HUDEP-2 (cell line): ENCODE data around the gene RIPK1.
A peak's percentile ranks its signal among the peaks of the same experiment; 100 is the strongest.
"Not testable (repeated sequence)": the region's sequence is repeated elsewhere in the genome, so short reads cannot be mapped to it uniquely, and the experiment has no call there.

Experiments used
- DNase-seq, 76 experiments: peaks; one replicate each; lab custom pipeline; 2025; ENCODE audit not compliant: unreplicated experiment in 76 of 76; lab: John Stamatoyannopoulos, UW

Gene RIPK1

DNA sequence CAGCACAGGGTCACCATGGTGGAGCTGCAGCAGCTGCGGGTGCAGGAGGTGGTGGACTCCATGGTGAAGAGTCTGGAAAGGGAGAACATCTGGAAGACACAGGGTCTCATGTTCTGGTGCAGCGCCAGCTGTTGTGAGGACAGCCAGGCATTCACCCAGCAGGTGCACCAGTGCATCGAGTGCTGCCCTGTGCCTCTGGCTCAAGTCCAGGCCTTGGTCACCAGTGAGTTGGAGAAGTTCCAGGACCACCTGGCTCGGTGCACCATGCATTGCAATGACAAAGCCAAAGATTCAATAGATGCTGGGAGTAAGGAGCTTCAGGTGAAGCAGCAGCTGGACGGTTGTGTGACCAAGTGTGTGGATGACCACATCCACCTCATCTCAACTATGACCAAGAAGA, 22.9 kb upstream of the RIPK1 start:
- no peak for DNase-seq

DNA sequence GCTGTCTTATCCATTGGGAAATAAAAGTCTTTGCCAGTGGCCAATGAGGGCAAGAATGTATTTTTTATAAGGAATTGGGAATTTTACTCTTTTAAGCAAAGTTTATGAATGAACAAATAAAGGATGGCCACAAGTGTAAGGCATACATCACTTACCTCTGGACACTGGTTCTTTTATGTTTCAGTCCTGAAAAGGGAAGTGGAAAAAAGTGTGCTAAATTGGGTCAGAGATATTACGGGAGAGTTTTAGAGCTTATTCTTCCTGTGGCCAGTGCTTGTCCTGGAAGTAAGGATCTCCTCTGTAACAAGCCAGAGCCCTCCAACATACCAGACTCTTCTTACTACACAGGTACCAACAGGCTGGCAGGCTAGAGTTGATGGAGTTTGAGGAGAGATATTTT, 22.5 kb upstream of the RIPK1 start:
- no peak for DNase-seq

DNA sequence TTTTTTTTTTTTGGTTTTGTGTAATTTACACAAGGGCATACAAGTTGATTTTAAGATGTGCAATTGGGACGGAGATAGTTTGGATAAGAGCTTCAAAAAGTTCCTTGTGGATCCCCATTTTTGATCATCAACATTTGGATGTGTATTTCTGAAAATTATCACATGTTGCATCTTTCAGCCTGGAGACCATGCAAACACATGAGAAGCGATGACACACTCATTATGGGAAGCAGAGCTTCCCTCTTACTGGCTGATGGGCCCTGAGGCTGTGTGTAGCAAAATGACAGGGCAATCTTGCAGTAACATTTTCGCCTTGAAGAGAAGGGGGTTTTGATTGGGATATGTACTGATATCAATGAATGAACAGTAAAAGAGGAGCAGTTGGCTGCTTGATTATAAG, 22.0 kb upstream of the RIPK1 start:
- no peak for DNase-seq

- not testable (repeated sequence) for DNase-seq
Observed at GRCh38 chr6:3048009-3048408, 20.3 kb upstream of the RIPK1 start.

DNA sequence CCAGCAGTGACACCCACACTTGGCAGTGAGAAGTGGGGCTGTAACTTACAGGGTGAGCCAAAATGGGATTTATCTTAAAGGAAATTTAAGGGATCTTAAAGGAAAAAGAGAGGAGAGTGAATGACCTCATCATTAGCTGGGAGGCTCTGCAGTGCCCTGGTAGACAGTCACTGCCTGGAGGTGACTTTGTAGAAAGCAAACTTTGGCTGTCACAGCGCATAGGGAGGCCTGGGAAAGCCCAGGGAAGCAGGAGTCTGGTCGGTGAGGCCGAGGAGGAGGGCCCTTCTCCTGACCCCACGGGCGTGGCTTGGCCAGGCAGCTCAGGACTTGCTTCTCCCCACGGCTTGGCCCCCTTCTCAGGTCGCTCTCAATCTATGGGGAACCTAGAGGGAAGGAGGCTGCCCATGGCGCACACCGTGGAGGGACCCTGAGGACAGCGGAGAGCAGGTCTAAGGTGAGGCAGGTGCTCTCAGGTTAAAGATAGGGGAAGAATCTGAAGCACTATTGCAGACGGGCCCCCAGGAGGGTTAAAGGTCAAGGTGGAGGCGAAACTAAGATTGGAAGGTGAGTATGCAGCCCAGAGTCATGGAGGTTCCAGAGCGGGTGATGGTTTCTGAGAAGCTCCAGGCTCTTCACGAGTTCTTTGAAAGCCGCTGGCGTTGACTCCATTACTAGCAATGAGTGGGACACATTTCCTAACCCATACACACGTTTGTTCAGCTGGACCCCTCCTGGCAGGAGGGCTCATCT, 15.6 kb upstream of the RIPK1 start:
- DNase-seq = no peak

DNA sequence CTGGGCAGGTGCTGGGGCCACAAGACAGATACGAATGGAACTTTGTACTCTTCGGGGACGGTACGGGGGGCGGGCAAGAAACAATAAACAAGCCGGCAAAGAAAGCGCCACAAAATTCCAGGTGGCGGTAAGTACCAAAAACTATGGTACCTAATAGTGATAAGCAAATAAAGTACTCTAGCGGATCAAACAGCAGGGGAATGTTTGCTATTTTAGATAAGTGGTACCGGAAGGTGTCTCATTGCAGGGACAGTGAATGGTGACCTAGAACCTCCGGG, 15.1 kb upstream of the RIPK1 start:
- no peak for DNase-seq

DNA sequence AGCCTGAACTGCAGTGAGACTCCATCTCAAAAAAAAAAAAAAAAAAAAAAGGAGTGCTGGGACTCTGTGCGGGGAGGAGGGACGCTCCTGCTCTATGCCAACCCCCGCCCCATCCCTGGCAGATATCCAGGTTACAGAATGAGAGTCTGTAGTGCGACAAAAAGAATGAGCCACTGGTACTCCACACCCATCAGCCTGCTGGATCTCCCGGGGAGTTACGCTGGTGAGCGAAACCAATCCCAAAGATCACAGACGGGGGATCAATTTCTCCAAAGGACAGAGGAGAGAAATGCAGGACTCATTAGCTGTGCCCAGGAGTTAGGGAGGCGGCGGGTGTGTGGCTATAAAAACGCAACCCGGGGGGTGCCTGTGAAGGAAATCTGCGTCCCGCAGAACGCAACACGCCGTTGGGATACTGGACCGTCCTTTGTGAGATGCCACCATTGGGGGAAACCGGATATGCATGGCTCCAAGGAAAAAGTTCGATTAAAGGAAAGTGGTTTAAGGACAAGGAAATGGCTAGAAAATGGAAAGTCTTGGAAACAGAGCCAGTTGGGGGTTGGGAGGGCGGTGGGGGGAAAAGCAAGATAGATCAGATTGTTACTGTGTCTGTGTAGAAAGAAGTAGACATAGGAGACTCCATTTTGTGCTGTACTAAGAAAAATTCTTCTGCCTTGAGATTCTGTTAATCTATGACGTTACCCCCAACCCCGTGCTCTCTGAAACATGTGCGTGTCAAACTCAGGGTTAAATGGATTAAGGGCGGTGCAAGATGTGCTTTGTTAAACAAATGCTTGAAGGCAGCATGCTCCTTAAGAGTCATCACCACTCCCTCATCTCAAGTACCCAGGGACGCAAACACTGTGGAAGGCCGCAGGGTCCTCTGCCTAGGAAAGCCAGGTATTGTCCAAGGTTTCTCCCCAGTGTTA, 13.8 kb upstream of the RIPK1 start:
- DNase-seq = peak in 44 of 76 experiments; percentile 16 to 71 (median 42)

GRCh38 chr6:3055158-3055499, 13.2 kb upstream of the RIPK1 start:
- not testable (repeated sequence) for DNase-seq

GRCh38 chr6:3057063-3057770, 11.1 kb upstream of the RIPK1 start:
- DNase-seq = no peak

DNA sequence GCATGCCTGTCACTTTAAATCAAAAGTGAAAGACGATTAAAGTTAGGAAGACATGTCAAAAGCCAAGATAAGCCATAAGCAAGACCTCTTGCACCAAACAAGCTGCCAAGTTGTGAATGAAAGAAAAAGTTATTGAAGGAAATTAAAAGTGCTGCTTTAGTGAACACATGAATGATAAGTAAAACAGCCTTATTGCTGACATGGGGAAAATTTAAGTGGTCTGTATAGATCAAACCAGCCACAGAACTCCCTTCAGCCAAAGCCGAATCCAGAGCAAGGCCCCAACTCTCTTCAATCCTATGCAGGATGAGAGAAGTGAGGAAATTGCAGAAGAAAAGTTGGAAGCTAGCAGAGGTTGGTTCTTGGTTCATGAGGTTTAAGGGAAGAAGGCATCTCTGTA, 9.3 kb upstream of the RIPK1 start:
- no peak for DNase-seq

DNA sequence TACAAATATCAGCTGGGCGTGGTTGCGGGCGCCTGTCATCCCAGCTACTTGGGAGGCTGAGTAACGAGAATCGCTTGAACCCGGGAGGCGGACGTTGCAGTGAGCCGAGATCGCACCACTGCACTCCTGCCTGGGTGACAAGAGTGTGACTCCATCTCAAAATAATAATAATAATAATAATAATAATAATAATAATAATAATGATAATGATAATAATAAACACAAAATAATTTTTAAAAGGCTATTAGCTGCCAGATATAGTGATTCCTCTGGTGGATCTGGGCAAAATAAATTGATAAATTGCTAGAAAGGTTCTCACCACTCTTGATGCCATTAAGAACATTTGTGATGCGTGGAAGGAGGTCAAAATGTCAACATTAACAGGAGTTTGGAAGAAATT, 8.2 kb upstream of the RIPK1 start:
- DNase-seq = not testable (repeated sequence)

- DNase-seq = peak in 11 of 76 experiments; percentile 14 to 65 (median 35)
Observed at GRCh38 chr6:3061501-3061941, 6.8 kb upstream of the RIPK1 start.

DNA sequence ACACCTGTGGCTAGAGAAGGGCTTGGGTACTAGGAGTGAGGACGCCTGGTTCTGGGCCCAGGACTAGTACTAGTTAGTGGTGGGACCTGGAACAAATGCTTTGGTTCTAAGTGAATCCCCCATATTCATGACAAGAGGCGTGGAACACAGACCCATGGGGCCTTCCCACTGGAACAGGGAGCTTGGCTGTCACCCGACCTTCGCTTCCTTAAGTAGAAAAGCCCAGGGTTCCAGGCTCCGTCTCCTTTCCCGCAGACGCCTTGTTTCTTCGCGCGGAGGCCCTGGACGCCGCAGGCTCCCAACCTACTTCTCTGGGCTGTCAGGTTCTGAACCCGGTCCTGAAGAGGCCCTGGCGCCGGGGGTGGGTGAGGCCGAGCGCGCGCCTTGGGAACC, 5.0 kb upstream of the RIPK1 start:
- not testable (repeated sequence) for DNase-seq

DNA sequence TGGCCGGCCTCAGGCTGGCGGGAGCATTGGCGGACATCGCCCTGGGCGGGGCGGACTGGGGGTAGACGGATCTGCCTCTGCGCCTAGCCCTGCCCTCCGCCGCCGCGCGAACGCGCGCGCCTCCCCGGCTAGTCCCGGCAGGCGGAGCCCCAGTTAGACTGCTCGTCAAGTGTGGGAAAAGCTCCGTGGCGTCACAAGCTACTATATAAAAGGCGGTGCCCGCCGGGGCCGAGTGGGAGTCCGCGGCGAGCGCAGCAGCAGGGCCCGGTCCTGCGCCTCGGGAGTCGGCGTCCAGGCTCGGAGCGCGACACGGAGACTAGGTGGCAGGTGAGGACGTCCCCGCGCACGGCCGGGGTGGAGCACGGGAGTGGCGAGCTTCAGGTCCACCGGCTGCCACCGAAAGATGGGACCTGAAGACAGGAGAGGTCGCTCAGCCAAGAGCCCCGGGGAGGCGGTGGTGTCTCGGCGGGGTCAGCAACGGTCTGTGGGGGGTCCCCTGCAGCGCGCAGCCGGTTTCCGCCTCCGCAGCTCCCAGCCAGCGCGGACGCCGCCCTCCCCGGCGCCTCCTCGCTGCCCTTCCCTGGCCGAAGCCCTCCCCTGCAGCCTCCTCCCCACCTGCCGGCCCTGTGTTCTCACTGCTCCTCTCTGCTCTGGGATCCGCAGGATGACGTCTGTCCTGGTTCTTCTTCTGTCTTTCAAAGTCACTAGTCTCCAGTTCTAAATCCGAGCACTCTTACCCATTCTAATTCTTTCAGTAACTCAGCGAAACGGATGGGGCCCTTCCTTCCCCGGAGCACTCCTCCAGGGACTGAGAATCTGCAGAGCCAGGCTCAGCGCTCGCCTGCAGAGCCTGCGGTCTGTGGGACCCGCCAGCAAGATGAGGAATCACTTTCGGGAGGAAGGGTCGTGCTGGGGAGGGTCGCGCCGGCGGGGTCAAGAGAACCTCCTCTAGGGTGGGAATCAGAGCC, 4.3 kb upstream of the RIPK1 start:
- DNase-seq = peak in 68 of 76 experiments; percentile 25 to 89 (median 71)

GRCh38 chr6:3071568-3071967, 3.3 kb downstream of the RIPK1 start:
- no peak for DNase-seq

DNA sequence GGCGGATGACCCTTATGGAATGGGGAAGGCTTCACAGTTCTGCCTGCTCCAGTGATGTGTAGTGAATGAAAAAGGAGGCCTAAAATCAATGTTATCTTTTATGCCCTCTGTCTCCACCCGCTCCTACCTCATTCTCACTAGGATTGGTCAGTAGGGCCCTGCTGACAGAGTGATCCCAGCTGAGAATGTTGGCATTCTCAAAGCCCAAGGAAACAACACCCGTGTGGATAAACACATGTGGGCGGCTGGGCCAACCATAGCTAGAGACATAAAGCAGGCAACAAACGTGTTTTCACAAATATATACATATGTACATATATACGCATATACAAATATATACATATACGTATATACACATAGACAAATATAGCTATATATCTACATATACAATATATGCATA, 4.5 kb downstream of the RIPK1 start:
- DNase-seq = peak in 1 of 76 experiments; percentile 10

- DNase-seq = no peak
Observed at GRCh38 chr6:3073382-3073781, 5.1 kb downstream of the RIPK1 start.

DNA sequence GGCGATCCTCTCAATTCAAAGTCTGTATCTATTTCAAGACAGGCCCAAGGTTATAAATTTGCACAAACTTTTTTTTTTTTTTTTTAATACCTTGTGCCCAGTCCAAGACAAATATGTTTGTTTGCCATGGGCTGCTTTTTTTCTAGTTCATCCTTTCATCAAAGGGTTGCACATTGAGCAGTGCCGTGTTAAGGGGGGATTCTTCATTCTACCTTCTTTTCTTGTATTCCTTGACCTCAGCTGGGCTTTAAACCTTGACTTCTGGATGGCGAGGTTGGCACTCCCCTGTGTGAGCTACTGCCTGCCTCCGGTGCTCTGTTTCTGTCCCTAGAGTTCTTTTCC, 7.4 kb downstream of the RIPK1 start:
- DNase-seq = no peak

DNA sequence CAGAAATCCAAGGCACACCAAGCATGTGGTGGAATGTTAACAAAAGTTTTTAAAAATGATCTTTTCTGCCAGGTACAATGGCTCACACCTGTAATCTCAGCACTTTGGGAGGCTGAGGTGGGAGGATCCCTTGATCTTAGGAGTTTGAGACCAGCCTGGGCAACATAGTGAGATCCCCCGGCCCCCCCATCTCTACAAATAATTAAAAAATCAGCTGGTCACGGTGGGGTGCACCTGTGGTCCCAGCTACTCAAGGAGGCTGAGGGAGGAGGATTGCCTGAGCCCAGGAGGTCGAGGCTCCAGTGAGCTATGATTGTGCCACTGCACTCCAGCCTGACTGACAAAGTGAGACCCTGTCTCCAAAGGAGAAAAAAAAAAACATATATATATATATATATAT, 8.0 kb downstream of the RIPK1 start:
- DNase-seq = no peak

DNA sequence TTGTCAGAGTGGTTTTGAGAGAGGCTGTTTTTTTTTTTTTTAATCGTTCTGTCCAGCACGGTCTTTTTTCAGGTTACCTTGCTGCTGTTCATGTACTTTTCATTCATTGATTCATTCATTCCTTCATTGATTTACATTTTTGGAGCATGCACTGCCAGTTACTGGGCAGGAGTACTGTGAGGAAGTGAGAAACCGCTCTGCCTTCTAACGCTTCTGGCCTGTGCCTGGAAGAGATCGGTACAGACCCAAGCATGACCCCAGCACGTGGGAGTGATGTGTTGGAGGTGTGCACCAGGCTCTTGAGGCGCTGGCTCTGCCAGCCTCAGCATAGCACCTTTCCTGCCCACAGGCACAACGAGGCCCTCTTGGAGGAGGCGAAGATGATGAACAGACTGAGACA, 9.1 kb downstream of the RIPK1 start:
- no peak for DNase-seq
